Caki2 (cell line): Measurements from ENCODE around the gene IGSF1. TPM values are rescaled to one million over a fixed set of nuclear protein-coding genes. Genes with fewer than 3 reads are reported as not detected.
"Not testable (repeated sequence)": the region's sequence is repeated elsewhere in the genome, so short reads cannot be mapped to it uniquely, and the experiment has no call there.

Experiments used
- DNase-seq: peaks from one replicate; pipeline ENCODE4 v3.0.0-alpha.2; 2015; ENCODE audit warnings: low read depth
- in situ Hi-C: cut with HindIII; loops from 2 replicates; pipeline ENCODE4 v1.10.0; 2016; ENCODE audit warnings: low sequenced_read_pairs, low pct_unique_long_range_greater_than_20kb, mixed read lengths
- total RNA-seq: library from RNA; depleted of rRNA; stranded (reverse); fragments of >200 nt; shearing (Covaris generic); gene quantifications from 2 replicates; pipeline ENCODE4 v1.2.3, GENCODE V29; 2014; ENCODE audit warnings: low replicate concordance

The IGSF1 gene
- total RNA-seq, 1 experiment from 2014 or later: 0.81 TPM

GRCh38 chrX:131279617-131280016 lies 9.5 kb downstream of the IGSF1 start:
- in situ Hi-C loops: no loop called here
- DNase-seq: no peak

GRCh38 chrX:131279197-131279596 lies 9.9 kb downstream of the IGSF1 start:
- in situ Hi-C loops: no loop called here

GRCh38 chrX:131277543-131278136 lies 11.5 kb downstream of the IGSF1 start:
- in situ Hi-C loops: no loop called here
- no peak for DNase-seq

More at GRCh38 chrX:131279197-131279596, 9.9 kb downstream of the IGSF1 start:
- no peak for DNase-seq

- DNase-seq: no peak
- in situ Hi-C loops: no loop called here
Measured at GRCh38 chrX:131273011-131273410, 16.1 kb downstream of the IGSF1 start.

- no peak for DNase-seq
- in situ Hi-C loops: no loop called here
Measured at GRCh38 chrX:131271826-131272225, 17.3 kb downstream of the IGSF1 start.

- in situ Hi-C loops: no loop called here
- no peak for DNase-seq
Measured at GRCh38 chrX:131271274-131271673, 17.8 kb downstream of the IGSF1 start.

- in situ Hi-C loops: no loop called here
- no peak for DNase-seq
Measured at GRCh38 chrX:131270080-131270479, 19.0 kb downstream of the IGSF1 start.

- no peak for DNase-seq
- in situ Hi-C loops: no loop called here
Measured at GRCh38 chrX:131264665-131265064, 24.4 kb downstream of the IGSF1 start.

GRCh38 chrX:131264053-131264452 lies 25.1 kb downstream of the IGSF1 start:
- in situ Hi-C loops: no loop called here
- no peak for DNase-seq

GRCh38 chrX:131262738-131263679 lies 26.1 kb downstream of the IGSF1 start:
- in situ Hi-C loops: no loop called here

GRCh38 chrX:131262200-131262599 lies 26.9 kb downstream of the IGSF1 start:
- in situ Hi-C loops: no loop called here
- DNase-seq: no peak

More at GRCh38 chrX:131262738-131263679, 26.1 kb downstream of the IGSF1 start:
- no peak for DNase-seq

GRCh38 chrX:131257367-131257766 lies 31.7 kb downstream of the IGSF1 start:
- in situ Hi-C loops: no loop called here
- no peak for DNase-seq

GRCh38 chrX:131250984-131251738 lies 37.9 kb downstream of the IGSF1 start:
- in situ Hi-C loops, DNase-seq: not testable (repeated sequence)

- in situ Hi-C loops: no loop called here
- no peak for DNase-seq
Measured at GRCh38 chrX:131239057-131239456, 50.0 kb downstream of the IGSF1 start.

GRCh38 chrX:131237363-131237762 lies 51.7 kb downstream of the IGSF1 start:
- in situ Hi-C loops: no loop called here
- no peak for DNase-seq

GRCh38 chrX:131235768-131236545 lies 53.1 kb downstream of the IGSF1 start:
- no peak for DNase-seq
- in situ Hi-C loops: no loop called here

GRCh38 chrX:131227608-131228007 lies 61.5 kb downstream of the IGSF1 start:
- in situ Hi-C loops: no loop called here

GRCh38 chrX:131226591-131226990 lies 62.5 kb downstream of the IGSF1 start:
- in situ Hi-C loops: no loop called here

More at GRCh38 chrX:131227608-131228007, 61.5 kb downstream of the IGSF1 start:
- no peak for DNase-seq

More at GRCh38 chrX:131226591-131226990, 62.5 kb downstream of the IGSF1 start:
- no peak for DNase-seq
